HG03060 (cell line): Measurements from ENCODE around the gene TNIP3.
"Not testable (repeated sequence)": the region's sequence is repeated elsewhere in the genome, so short reads cannot be mapped to it uniquely, and the experiment has no call there.

Source experiments
- ATAC-seq: cut with Tn5 transposase; IDR thresholded peaks from one replicate; pipeline ENCODE4 v1.9.1; 2021; ENCODE audit warnings: low read depth, moderate number of reproducible peaks; ENCODE audit not compliant: unreplicated experiment

The TNIP3 gene

GRCh38 chr4:121164291-121164690, at the start of gene TNIP3:
Gene TNIP3 (minus strand): TSS chr4:121164321. CDS start chr4:121164125, 196 bp downstream.
- no peak for ATAC-seq

GRCh38 chr4:121212806-121213205, 48.7 kb upstream of the TNIP3 start:
- ATAC-seq, result no peak

GRCh38 chr4:121209171-121209570, 45.0 kb upstream of the TNIP3 start:
- no peak for ATAC-seq

GRCh38 chr4:121208244-121209007, 44.3 kb upstream of the TNIP3 start:
- no peak for ATAC-seq

- not testable (repeated sequence) for ATAC-seq
These were observed 41.7 kb upstream of the TNIP3 start for GRCh38 chr4:121205777-121206176.

GRCh38 chr4:121200795-121201472, 36.8 kb upstream of the TNIP3 start:
- ATAC-seq, result peak; percentile 66

GRCh38 chr4:121199742-121200561, 35.8 kb upstream of the TNIP3 start:
- peak; percentile 72 for ATAC-seq

GRCh38 chr4:121198251-121198650, 34.1 kb upstream of the TNIP3 start:
- no peak for ATAC-seq

- no peak for ATAC-seq
These were observed 31.5 kb upstream of the TNIP3 start for GRCh38 chr4:121195649-121196048.

- ATAC-seq, result no peak
These were observed 28.4 kb upstream of the TNIP3 start for GRCh38 chr4:121192480-121192879.

- no peak for ATAC-seq
These were observed 27.9 kb upstream of the TNIP3 start for GRCh38 chr4:121192013-121192412.

GRCh38 chr4:121191361-121191760, 27.2 kb upstream of the TNIP3 start:
- no peak for ATAC-seq

- ATAC-seq, result no peak
These were observed 26.3 kb upstream of the TNIP3 start for GRCh38 chr4:121190389-121190788.

GRCh38 chr4:121189326-121190215, 25.4 kb upstream of the TNIP3 start:
- ATAC-seq, result peak; percentile 82

- no peak for ATAC-seq
These were observed 23.1 kb upstream of the TNIP3 start for GRCh38 chr4:121187206-121187605.

- ATAC-seq, result peak; percentile 38
These were observed 21.8 kb upstream of the TNIP3 start for GRCh38 chr4:121185960-121186359.

GRCh38 chr4:121183989-121184388, 19.9 kb upstream of the TNIP3 start:
- ATAC-seq, result no peak

GRCh38 chr4:121183361-121183760, 19.2 kb upstream of the TNIP3 start:
- no peak for ATAC-seq

GRCh38 chr4:121182296-121182695, 18.2 kb upstream of the TNIP3 start:
- ATAC-seq, result no peak

- ATAC-seq, result no peak
These were observed 17.4 kb upstream of the TNIP3 start for GRCh38 chr4:121181493-121181892.
